ENCODE data around the gene ANKRD9.

Gene ANKRD9

GRCh38 chr14:102452302-102452701 lies 57.3 kb downstream of the ANKRD9 start:
- no peak overlapping the region for H3K27ac ChIP-seq
- H3K4me3 ChIP-seq, result no peak overlapping the region
- no peak for DNase-seq (ENCODE audit: low spot score)
- TF ChIP-seq CTCF (IDR thresholded peaks at IDR 0.05), result no peak
